K562 (cell line): ENCODE measurements around the gene PRKX. TPM values are rescaled to one million over a fixed set of nuclear protein-coding genes. Genes with fewer than 3 reads are reported as not detected.

Experiments
- ARID2 ChIP-seq: fragments of 450-650 bp; IDR thresholded peaks from 2 replicates; pipeline ENCODE4 v1.6.1; 2017; ENCODE audit warnings: antibody characterized with exemption, mild to moderate bottlenecking
- ATF1 ChIP-seq, 2 experiments: fragments of 450-650 bp in 1 of 2; IDR thresholded peaks; 2 replicates each; pipeline ENCODE4 v1.6.1; 2016; ENCODE audit warnings: missing compliant biosample characterization in 1 of 2, missing genetic modification characterization in 1 of 2
- CBFA2T3 ChIP-seq: fragments of 450-650 bp; IDR thresholded peaks from 2 replicates; pipeline ENCODE4 v1.6.1; 2017
- GTF2B ChIP-seq: IDR thresholded peaks from 2 replicates; pipeline ENCODE4 v1.6.1; 2011; ENCODE audit not compliant: insufficient read length; ENCODE audit errors: extremely low read depth
- HLTF ChIP-seq: fragments of 450-650 bp; IDR thresholded peaks from 2 replicates; pipeline ENCODE4 v1.6.1; 2016
- NR3C1 ChIP-seq: sonication (generic); formaldehyde crosslinking; IDR thresholded peaks from 2 replicates; pipeline ENCODE4 v1.8.1; 2022; ENCODE audit warnings: missing genetic modification reagents
- PCBP2 ChIP-seq: fragments of 200-400 bp; formaldehyde crosslinking; IDR thresholded peaks from 2 replicates; pipeline ENCODE4 v1.6.1; 2018; ENCODE audit warnings: low read length, low read depth, mild to moderate bottlenecking, moderate library complexity; ENCODE audit not compliant: poor library complexity, severe bottlenecking
- THAP7 ChIP-seq: fragments of 250-450 bp; sonication (Bioruptor Pico); IDR thresholded peaks from 2 replicates; pipeline ENCODE4 v1.5.0; 2021
- VEZF1 ChIP-seq: fragments of 200-800 bp; sonication (Bioruptor generic); IDR thresholded peaks from 2 replicates; pipeline ENCODE4 v1.6.1; 2017; ENCODE audit warnings: missing genetic modification characterization, missing compliant biosample characterization
- ZFX ChIP-seq: sonication (generic); formaldehyde crosslinking; IDR thresholded peaks from 2 replicates; pipeline ENCODE4 v1.8.0; 2022; ENCODE audit warnings: mild to moderate bottlenecking, missing genetic modification reagents, moderate library complexity
- ZNF407 ChIP-seq: fragments of 450-650 bp; IDR thresholded peaks from 2 replicates; pipeline ENCODE4 v1.6.1; 2016; ENCODE audit warnings: low read depth
- ZNF445 ChIP-seq: fragments of 250-450 bp; sonication (Bioruptor Pico); IDR thresholded peaks from 2 replicates; pipeline ENCODE4 v1.4.0; 2020; ENCODE audit warnings: low read depth, mild to moderate bottlenecking, moderate library complexity
- polyA plus RNA-seq, 8 experiments: library from polyadenylated mRNA; depleted of rRNA in 4 of 8; stranded (reverse) in 5 of 8; unstranded in 3 of 8; fragments of >200 nt; fragmentation: Nextera tagmentation in 2 of 8; fragmentation: Illumina TruSeq in 1 of 8; extraction: Ambion mirVana in 2 of 8; extraction: Trizol in 1 of 8; gene quantifications; 2 replicates each; pipeline versions ENCODE4 v1.2.1 to v1.2.3, GENCODE V29; 2011 to 2014; ENCODE audit warnings: inconsistent platforms in 1 of 8, missing spikeins in 1 of 8
- total RNA-seq, 7 experiments: library from RNA; depleted of rRNA in 6 of 7; stranded (reverse); fragments of >200 nt in 6 of 7; fragmentation: Illumina TruSeq in 2 of 7; extraction: Trizol in 2 of 7; gene quantifications; 2 replicates each; pipeline versions ENCODE4 v1.2.1 to v1.2.3, GENCODE V29; 2011 to 2021; ENCODE audit warnings: low replicate concordance in 1 of 7
- TF ChIP-seq, protein P1 (sequence below), 2 experiments: fragments of 450-650 bp; IDR thresholded peaks; 2 replicates each; pipeline ENCODE4 v1.6.1; 2018; ENCODE audit warnings: mild to moderate bottlenecking in 2 of 2, low read depth in 1 of 2; ENCODE audit not compliant: partially characterized antibody in 2 of 2

PRKX gene
- total and polyA plus RNA-seq, 9 of the 15 experiments (the other 6 are each of a cell fraction or from before 2014, with no cell fraction given): 3.3 to 29.4 (median 23.7) TPM

DNA sequence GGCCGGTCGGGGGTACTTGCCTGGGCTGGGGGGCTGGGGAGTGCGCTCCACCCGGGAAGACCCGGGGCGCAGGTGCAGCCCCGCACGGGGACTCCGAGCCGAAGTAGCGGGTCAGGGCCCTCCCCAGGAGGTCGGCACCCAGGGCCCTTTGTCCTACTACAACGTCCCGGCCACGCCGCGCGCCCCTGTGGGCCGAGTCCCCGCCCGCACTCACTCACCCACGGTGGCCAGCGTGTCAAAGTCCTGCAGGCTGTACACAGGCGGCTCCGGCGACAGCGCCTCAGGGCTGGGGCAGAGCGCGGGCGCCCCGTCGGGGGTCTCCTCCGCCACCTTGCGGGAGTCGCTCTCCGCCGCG, 602 bp downstream of the PRKX start (continued):
- TF ChIP-seq ZNF407: no peak
- no peak for TF ChIP-seq THAP7 (CRISPR knock-in tag)
- no peak for TF ChIP-seq ATF1 (CRISPR knock-in tag; IDR thresholded peaks at IDR 0.05)
- 0 out of 2 replicates have a peak, but pooled peaks have one; percentile 16 for TF ChIP-seq ATF1 (tag; IDR thresholded peaks at IDR 0.05)
- no peak for TF ChIP-seq PCBP2
- no peak for TF ChIP-seq VEZF1 (CRISPR knock-in tag)
- no peak for TF ChIP-seq ZNF445 (CRISPR knock-in tag)
- no peak for TF ChIP-seq CBFA2T3
- TF ChIP-seq, protein P1, sequence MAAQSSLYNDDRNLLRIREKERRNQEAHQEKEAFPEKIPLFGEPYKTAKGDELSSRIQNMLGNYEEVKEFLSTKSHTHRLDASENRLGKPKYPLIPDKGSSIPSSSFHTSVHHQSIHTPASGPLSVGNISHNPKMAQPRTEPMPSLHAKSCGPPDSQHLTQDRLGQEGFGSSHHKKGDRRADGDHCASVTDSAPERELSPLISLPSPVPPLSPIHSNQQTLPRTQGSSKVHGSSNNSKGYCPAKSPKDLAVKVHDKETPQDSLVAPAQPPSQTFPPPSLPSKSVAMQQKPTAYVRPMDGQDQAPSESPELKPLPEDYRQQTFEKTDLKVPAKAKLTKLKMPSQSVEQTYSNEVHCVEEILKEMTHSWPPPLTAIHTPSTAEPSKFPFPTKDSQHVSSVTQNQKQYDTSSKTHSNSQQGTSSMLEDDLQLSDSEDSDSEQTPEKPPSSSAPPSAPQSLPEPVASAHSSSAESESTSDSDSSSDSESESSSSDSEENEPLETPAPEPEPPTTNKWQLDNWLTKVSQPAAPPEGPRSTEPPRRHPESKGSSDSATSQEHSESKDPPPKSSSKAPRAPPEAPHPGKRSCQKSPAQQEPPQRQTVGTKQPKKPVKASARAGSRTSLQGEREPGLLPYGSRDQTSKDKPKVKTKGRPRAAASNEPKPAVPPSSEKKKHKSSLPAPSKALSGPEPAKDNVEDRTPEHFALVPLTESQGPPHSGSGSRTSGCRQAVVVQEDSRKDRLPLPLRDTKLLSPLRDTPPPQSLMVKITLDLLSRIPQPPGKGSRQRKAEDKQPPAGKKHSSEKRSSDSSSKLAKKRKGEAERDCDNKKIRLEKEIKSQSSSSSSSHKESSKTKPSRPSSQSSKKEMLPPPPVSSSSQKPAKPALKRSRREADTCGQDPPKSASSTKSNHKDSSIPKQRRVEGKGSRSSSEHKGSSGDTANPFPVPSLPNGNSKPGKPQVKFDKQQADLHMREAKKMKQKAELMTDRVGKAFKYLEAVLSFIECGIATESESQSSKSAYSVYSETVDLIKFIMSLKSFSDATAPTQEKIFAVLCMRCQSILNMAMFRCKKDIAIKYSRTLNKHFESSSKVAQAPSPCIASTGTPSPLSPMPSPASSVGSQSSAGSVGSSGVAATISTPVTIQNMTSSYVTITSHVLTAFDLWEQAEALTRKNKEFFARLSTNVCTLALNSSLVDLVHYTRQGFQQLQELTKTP (IDR thresholded peaks at IDR 0.05; ENCODE audit: low read depth in 1 of 2, partially characterized antibody in 2 of 2): no peak
- TF ChIP-seq HLTF: no peak
- TF ChIP-seq ZFX: peak; percentile 69
- TF ChIP-seq GTF2B: no peak
- no peak for TF ChIP-seq NR3C1 (CRISPR knock-in tag)
- TF ChIP-seq ARID2: no peak
